Astrocyte (in vitro differentiated cells and primary cell): ENCODE results near the gene PRKCA.

Experiments used
- EZH2 ChIP-seq: IDR thresholded peaks from 2 replicates; pipeline ENCODE4 v1.6.1; 2012; ENCODE audit warnings: mild to moderate bottlenecking, low read length, inconsistent platforms; ENCODE audit not compliant: insufficient read depth
- TF ChIP-seq, protein P1 (sequence below): IDR thresholded peaks from 2 replicates; pipeline ENCODE4 v1.5.1; 2011; ENCODE audit warnings: low read depth, mild to moderate bottlenecking, inconsistent platforms, low read length, moderate library complexity; ENCODE audit not compliant: insufficient read depth

DNA sequence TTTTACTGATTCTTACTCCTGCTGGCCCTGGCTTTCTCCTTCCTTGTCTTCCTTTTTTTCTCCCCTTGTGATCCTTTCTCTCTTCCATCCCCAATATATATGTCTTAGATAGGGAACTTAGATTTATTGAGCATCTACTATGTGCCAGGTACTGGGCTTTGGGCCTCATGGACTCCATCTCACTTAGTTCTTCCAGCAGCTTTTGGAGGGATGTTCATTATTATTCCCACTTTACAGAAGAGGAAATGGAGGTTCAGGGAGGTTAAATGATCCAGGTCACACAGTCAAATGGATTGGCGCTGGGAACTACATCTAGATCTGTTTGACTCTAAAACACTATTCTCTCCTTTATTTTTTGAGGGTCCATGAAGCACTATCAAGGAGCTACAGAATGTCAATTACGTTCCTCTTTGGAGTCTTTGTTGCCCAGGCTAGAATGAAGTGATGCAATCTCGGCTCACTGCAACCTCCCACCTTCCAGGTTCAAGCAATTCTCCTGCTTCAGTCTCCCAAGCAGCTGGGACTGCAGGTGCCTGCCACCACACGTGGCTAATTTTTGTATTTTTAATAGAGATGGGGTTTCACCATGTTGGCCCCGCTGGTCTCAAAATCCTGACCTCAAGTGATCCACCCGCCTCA is 19.0 kb upstream of the PRKCA start:
- TF ChIP-seq EZH2 = no peak
- TF ChIP-seq, protein P1, sequence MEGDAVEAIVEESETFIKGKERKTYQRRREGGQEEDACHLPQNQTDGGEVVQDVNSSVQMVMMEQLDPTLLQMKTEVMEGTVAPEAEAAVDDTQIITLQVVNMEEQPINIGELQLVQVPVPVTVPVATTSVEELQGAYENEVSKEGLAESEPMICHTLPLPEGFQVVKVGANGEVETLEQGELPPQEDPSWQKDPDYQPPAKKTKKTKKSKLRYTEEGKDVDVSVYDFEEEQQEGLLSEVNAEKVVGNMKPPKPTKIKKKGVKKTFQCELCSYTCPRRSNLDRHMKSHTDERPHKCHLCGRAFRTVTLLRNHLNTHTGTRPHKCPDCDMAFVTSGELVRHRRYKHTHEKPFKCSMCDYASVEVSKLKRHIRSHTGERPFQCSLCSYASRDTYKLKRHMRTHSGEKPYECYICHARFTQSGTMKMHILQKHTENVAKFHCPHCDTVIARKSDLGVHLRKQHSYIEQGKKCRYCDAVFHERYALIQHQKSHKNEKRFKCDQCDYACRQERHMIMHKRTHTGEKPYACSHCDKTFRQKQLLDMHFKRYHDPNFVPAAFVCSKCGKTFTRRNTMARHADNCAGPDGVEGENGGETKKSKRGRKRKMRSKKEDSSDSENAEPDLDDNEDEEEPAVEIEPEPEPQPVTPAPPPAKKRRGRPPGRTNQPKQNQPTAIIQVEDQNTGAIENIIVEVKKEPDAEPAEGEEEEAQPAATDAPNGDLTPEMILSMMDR = no peak
